PFSK-1 (cell line): Measurements from ENCODE around the gene STUM.

Experiments
- FOXP2 ChIP-seq: optimal IDR thresholded peaks from 2 replicates; pipeline ENCODE3; 2011; ENCODE audit warnings: borderline replicate concordance, control low read depth, inconsistent platforms; ENCODE audit not compliant: insufficient read depth; ENCODE audit errors: extremely low read length, extremely low read depth
- POLR2AphosphoS5 ChIP-seq: IDR thresholded peaks from 2 replicates; pipeline ENCODE4 v1.6.1; 2012; ENCODE audit warnings: low read depth, mild to moderate bottlenecking, control low read depth, low read length, moderate library complexity
- SIN3A ChIP-seq: IDR thresholded peaks from 2 replicates; pipeline ENCODE4 v1.6.1; 2012; ENCODE audit warnings: mild to moderate bottlenecking, low read length, moderate library complexity, borderline replicate concordance; ENCODE audit not compliant: insufficient read depth
- TAF1 ChIP-seq: IDR thresholded peaks from 2 replicates; pipeline ENCODE4 v1.6.1; 2012; ENCODE audit warnings: low read length, control low read depth, borderline replicate concordance; ENCODE audit not compliant: insufficient read depth
- TF ChIP-seq, protein P1 (sequence below), 2 experiments: IDR thresholded peaks; 2 replicates each; pipeline versions ENCODE4 v1.6.1 to v1.8.0; 2011 to 2012; ENCODE audit warnings: low read depth in 2 of 2, low read length in 2 of 2, control low read depth in 1 of 2, inconsistent platforms in 1 of 2, mild to moderate bottlenecking in 1 of 2, moderate library complexity in 1 of 2; ENCODE audit not compliant: insufficient read depth in 1 of 2

The STUM gene

GRCh38 chr1:226519716-226520598 lies 28.6 kb upstream of the STUM start:
- TF ChIP-seq FOXP2 (no peak), TAF1 (no peak), SIN3A (no peak), POLR2AphosphoS5 (no peak)
- TF ChIP-seq, protein P1, sequence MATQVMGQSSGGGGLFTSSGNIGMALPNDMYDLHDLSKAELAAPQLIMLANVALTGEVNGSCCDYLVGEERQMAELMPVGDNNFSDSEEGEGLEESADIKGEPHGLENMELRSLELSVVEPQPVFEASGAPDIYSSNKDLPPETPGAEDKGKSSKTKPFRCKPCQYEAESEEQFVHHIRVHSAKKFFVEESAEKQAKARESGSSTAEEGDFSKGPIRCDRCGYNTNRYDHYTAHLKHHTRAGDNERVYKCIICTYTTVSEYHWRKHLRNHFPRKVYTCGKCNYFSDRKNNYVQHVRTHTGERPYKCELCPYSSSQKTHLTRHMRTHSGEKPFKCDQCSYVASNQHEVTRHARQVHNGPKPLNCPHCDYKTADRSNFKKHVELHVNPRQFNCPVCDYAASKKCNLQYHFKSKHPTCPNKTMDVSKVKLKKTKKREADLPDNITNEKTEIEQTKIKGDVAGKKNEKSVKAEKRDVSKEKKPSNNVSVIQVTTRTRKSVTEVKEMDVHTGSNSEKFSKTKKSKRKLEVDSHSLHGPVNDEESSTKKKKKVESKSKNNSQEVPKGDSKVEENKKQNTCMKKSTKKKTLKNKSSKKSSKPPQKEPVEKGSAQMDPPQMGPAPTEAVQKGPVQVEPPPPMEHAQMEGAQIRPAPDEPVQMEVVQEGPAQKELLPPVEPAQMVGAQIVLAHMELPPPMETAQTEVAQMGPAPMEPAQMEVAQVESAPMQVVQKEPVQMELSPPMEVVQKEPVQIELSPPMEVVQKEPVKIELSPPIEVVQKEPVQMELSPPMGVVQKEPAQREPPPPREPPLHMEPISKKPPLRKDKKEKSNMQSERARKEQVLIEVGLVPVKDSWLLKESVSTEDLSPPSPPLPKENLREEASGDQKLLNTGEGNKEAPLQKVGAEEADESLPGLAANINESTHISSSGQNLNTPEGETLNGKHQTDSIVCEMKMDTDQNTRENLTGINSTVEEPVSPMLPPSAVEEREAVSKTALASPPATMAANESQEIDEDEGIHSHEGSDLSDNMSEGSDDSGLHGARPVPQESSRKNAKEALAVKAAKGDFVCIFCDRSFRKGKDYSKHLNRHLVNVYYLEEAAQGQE (IDR thresholded peaks at IDR 0.05; ENCODE audit: insufficient read depth in 1 of 2, low read depth in 2 of 2, low read length in 2 of 2) = no peak

- TF ChIP-seq, protein P1 (IDR thresholded peaks at IDR 0.05; ENCODE audit: insufficient read depth in 1 of 2, low read depth in 2 of 2, low read length in 2 of 2) = no peak
- TF ChIP-seq TAF1 = no peak
- no peak for TF ChIP-seq POLR2AphosphoS5
- no peak for TF ChIP-seq FOXP2
- TF ChIP-seq SIN3A = no peak
Measured at GRCh38 chr1:226520640-226521355, 27.8 kb upstream of the STUM start.

- no peak for TF ChIP-seq POLR2AphosphoS5
- no peak for TF ChIP-seq FOXP2
- TF ChIP-seq SIN3A = no peak
- TF ChIP-seq, protein P1 (IDR thresholded peaks at IDR 0.05; ENCODE audit: insufficient read depth in 1 of 2, low read depth in 2 of 2, low read length in 2 of 2) = no peak
- no peak for TF ChIP-seq TAF1
Measured at GRCh38 chr1:226523646-226524406, 24.7 kb upstream of the STUM start.

DNA sequence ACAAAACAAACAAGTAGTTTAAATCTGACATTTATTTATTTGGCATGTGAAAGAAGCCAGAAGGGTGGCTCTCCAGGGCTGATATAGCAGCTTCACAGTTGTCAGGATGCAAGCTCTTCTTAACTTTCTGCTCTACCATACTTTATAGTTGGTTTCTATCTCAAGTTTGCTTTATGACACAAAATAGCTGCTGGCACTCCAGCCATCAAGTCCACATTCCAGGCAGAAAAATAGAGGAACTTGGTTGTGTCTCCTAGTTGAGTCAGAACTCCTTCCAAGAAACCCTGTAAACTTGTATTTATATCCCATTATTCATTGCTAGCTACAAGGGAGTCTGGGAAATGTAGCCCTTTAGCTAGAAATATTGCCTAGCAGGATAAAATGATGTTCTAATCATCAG lies 24.0 kb upstream of the STUM start:
- TF ChIP-seq POLR2AphosphoS5 (no peak), SIN3A (no peak), FOXP2 (no peak), TAF1 (no peak)
- TF ChIP-seq, protein P1 (IDR thresholded peaks at IDR 0.05; ENCODE audit: insufficient read depth in 1 of 2, low read depth in 2 of 2, low read length in 2 of 2) = no peak
